GM23248 (cell line): ENCODE data around the gene STRIT1. TPM values are rescaled to one million over a fixed set of nuclear protein-coding genes. Genes with fewer than 3 reads are reported as not detected.

Experiments used
- DNase-seq: peaks from one replicate; pipeline ENCODE4 v3.0.0-alpha.2; 2015
- H2AFZ ChIP-seq: fragments of 200-600 bp; sonication (generic); 2 replicates; pipeline ENCODE4 v1.6.1; 2016; ENCODE audit warnings: antibody characterized with exemption
- H3F3A ChIP-seq: fragments of 200-600 bp; sonication (generic); 2 replicates; pipeline ENCODE4 v1.6.1; 2016; ENCODE audit warnings: mild to moderate bottlenecking, antibody characterized with exemption, mixed run types; ENCODE audit not compliant: insufficient read depth
- H3K27ac ChIP-seq: fragments of 200-600 bp; sonication (generic); 2 replicates; pipeline ENCODE4 v1.5.1; 2016; ENCODE audit warnings: mild to moderate bottlenecking
- H3K27me3 ChIP-seq: fragments of 200-600 bp; sonication (generic); replicated peaks from 2 replicates; pipeline ENCODE4 v1.6.1; 2016; ENCODE audit warnings: mild to moderate bottlenecking; ENCODE audit not compliant: insufficient read depth
- H3K36me3 ChIP-seq: fragments of 200-600 bp; sonication (generic); 2 replicates; pipeline ENCODE4 v1.6.1; 2016; ENCODE audit warnings: low read depth, mild to moderate bottlenecking
- H3K4me1 ChIP-seq: fragments of 200-600 bp; sonication (generic); 2 replicates; pipeline ENCODE4 v1.6.1; 2016; ENCODE audit warnings: mild to moderate bottlenecking; ENCODE audit not compliant: insufficient read depth
- H3K4me2 ChIP-seq: fragments of 200-600 bp; sonication (generic); one replicate; pipeline ENCODE4 v1.6.1; 2016; ENCODE audit warnings: mild to moderate bottlenecking; ENCODE audit not compliant: unreplicated experiment
- H3K4me3 ChIP-seq: fragments of 200-600 bp; sonication (generic); 2 replicates; pipeline ENCODE4 v1.5.1; 2016; ENCODE audit warnings: mild to moderate bottlenecking
- H3K79me2 ChIP-seq: fragments of 200-600 bp; sonication (generic); 2 replicates; pipeline ENCODE4 v1.6.1; 2016; ENCODE audit warnings: mild to moderate bottlenecking; ENCODE audit not compliant: insufficient read depth
- H3K9ac ChIP-seq: fragments of 200-600 bp; sonication (generic); 2 replicates; pipeline ENCODE4 v1.6.1; 2016; ENCODE audit warnings: mild to moderate bottlenecking
- H3K9me2 ChIP-seq: fragments of 200-600 bp; sonication (generic); 2 replicates; pipeline ENCODE4 v1.6.1; 2016; ENCODE audit warnings: mixed run types, mild to moderate bottlenecking, moderate library complexity; ENCODE audit not compliant: insufficient read depth
- H3K9me3 ChIP-seq: fragments of 200-600 bp; sonication (generic); one replicate; pipeline ENCODE4 v1.6.1; 2017; ENCODE audit warnings: low read depth
- H4K20me1 ChIP-seq: fragments of 200-600 bp; sonication (generic); 2 replicates; pipeline ENCODE4 v1.6.0; 2016; ENCODE audit not compliant: insufficient read depth
- EZH2 ChIP-seq: fragments of 200-600 bp; sonication (generic); IDR thresholded peaks from 2 replicates; pipeline ENCODE4 v1.6.1; 2018; ENCODE audit warnings: antibody characterized with exemption, mild to moderate bottlenecking; ENCODE audit not compliant: insufficient read depth, poor library complexity, severe bottlenecking
- EZH2phosphoT487 ChIP-seq: fragments of 200-600 bp; sonication (generic); IDR thresholded peaks from 2 replicates; pipeline ENCODE4 v1.6.1; 2018; ENCODE audit warnings: antibody characterized with exemption, moderate library complexity, mild to moderate bottlenecking, low read depth; ENCODE audit not compliant: insufficient read depth
- WGBS, 2 experiments: methylation state at CpG; one replicate each; pipeline ENCODE4 v1.1.6; 2015 to 2017; ENCODE audit warnings: low lambda C conversion rate in 2 of 2, low coverage in 1 of 2; ENCODE audit errors: missing lambda C conversion rate in 2 of 2; 5-methylcytosine and 5-hydroxymethylcytosine counted together
- in situ Hi-C: fragments of 300-500 bp; cut with MboI; formaldehyde crosslinking; loops from 2 replicates; pipeline ENCODE4 v1.15.0; 2020
- polyA plus RNA-seq: library from polyadenylated mRNA; unstranded; fragments of >200 nt; fragmentation: Nextera tagmentation; extraction: Ambion mirVana; gene quantifications from 2 replicates; pipeline ENCODE4 v1.2.1, GENCODE V29; 2016
- total RNA-seq: library from RNA; depleted of rRNA; stranded (reverse); fragments of >200 nt; shearing (Covaris generic); gene quantifications from 2 replicates; pipeline ENCODE4 v1.2.3, GENCODE V29; 2014

The STRIT1 gene
- total and polyA plus RNA-seq, 2 experiments from 2014 or later = not detected

DNA sequence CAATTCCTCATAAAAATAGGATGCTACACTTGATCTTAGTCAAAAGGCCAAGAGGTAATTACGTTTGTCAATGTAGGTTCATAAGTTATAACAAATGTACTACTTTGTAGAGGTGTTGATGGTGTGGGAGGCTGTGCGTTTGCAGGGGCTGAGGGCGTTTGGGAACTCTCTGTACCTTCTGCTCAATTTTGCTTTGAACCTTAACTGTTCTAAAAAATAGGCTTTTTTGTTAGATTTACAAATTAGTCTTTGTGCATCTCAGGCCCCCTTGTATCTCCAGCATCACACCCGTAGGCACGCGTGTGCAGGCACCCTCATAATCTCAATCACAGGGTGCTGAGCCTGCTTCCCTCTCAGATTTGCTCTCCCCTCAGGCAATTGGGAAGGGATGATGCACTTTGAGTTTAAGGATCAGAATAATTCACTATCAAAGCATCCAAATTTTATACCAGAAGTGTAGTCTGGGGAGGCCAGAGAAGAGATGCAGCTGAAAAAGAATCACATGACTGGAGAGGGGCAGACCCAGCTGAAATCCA is 36.1 kb upstream of the STRIT1 start:
- Histone ChIP-seq H3K9me2 (no peaks in the 10 kb centered on the region), H3K27me3 (no peaks in the 10 kb centered on the region), H3K36me3 (no peaks in the 10 kb centered on the region), H3K4me2 (no peak overlapping the region), H4K20me1 (no peaks in the 10 kb centered on the region), H3K27ac (no peak overlapping the region), H2AFZ (no peak overlapping the region), H3K4me3 (no peak overlapping the region), H3F3A (no peaks in the 10 kb centered on the region), H3K9ac (no peak overlapping the region), H3K4me1 (no peaks in the 10 kb centered on the region), H3K9me3 (no peaks in the 10 kb centered on the region), H3K79me2 (no peaks in the 10 kb centered on the region)
- TF ChIP-seq EZH2phosphoT487 (no peak), EZH2 (no peak)
- 78 to 86% methylated on average over 6 of the region's 6 CpGs for WGBS, 2 experiments
- no peak for DNase-seq
- in situ Hi-C loops = loop anchor here (10.0 kb wide), 2 partner anchors 375 to 565 kb away; no protein-coding TSS in a partner anchor

DNA sequence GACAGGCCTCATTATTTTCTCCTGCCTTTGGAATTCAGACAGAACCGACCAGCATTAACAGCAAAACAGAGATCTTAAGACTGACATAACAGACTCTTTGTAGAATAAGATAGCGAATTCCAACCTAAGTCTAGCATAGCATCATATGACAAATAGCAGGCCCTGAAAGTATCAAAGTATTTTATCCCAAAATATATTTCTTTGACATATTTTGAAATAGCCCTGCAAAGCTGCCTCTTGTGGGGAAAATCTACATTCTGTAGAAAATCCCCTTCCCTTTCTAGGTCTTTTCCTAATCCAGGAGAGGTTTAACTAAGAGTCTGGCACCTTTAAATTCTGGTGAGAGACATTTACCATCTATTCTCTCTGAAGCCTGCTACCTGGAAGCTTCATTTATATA is 34.4 kb upstream of the STRIT1 start:
- Histone ChIP-seq H4K20me1 (no peaks in the 10 kb centered on the region), H3K4me2 (no peak overlapping the region), H3K27me3 (no peaks in the 10 kb centered on the region), H3K79me2 (no peaks in the 10 kb centered on the region), H3K4me3 (no peak overlapping the region), H2AFZ (no peak overlapping the region), H3K9ac (no peak overlapping the region), H3K4me1 (no peaks in the 10 kb centered on the region), H3F3A (no peaks in the 10 kb centered on the region), H3K9me3 (no peaks in the 10 kb centered on the region), H3K36me3 (no peaks in the 10 kb centered on the region), H3K27ac (no peak overlapping the region), H3K9me2 (no peaks in the 10 kb centered on the region)
- DNase-seq = no peak
- in situ Hi-C loops = loop anchor here (10.0 kb wide), 2 partner anchors 373 to 563 kb away; no protein-coding TSS in a partner anchor
- TF ChIP-seq EZH2phosphoT487 (no peak), EZH2 (no peak)
- 91 to 97% methylated on average over 2 of the region's 2 CpGs for WGBS, 2 experiments

DNA sequence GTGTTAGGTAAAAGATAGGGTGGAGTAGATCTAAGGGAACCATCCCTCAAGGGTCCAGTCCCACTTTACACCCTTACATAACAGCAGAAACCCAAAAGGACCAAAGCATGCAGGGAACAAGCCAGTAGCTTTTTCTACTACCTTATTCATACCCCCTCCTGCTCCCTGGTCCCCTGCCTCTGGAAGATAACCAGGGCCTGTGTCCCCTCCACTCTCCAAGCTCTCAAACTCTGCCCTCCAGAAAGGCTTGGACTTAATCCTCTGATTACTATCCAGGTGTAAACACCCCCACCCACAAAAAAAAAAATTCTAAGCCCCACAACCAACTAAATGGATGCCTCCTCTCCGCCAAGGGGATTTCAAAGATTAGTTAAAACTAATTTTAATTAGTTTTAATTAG is 33.9 kb upstream of the STRIT1 start:
- TF ChIP-seq EZH2phosphoT487 (no peak), EZH2 (no peak)
- Histone ChIP-seq H3K9me2 (no peaks in the 10 kb centered on the region), H2AFZ (no peak overlapping the region; the same call in 1 of the 2 replicates), H3K79me2 (no peaks in the 10 kb centered on the region), H3F3A (no peaks in the 10 kb centered on the region), H3K4me2 (no peak overlapping the region), H4K20me1 (no peaks in the 10 kb centered on the region), H3K9ac (no peak overlapping the region), H3K27me3 (no peaks in the 10 kb centered on the region), H3K4me3 (no peak overlapping the region), H3K27ac (no peak overlapping the region), H3K9me3 (no peaks in the 10 kb centered on the region), H3K36me3 (no peaks in the 10 kb centered on the region), H3K4me1 (no peaks in the 10 kb centered on the region)
- in situ Hi-C loops = loop anchor here (10.0 kb wide), 2 partner anchors 373 to 563 kb away; no protein-coding TSS in a partner anchor
- DNase-seq = no peak
- WGBS, 2 experiments = 92 to 100% methylated on average over 1 of the region's 1 CpG

DNA sequence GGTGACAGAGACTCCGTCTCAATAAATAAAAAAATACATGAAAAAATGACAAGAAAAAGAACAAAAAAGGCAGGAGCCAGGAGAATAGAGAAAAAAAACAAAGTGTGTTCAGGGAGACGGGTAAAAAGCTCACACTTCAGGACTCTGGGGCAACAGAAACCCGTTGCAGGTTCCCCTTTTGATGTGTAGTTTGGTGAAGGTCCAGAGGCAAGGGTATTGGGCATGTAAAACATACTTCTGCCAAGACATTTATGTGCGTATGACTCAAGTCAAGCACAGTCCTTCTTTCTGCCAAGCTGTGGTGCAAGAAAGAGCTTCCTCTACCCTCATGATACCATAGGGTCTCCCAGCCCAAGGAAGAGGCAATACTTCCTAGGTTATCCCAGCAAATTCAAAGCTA is 33.4 kb upstream of the STRIT1 start:
- no peak overlapping the region for H3K27ac ChIP-seq
- no peaks in the 10 kb centered on the region for H3K27me3 ChIP-seq
- H3K9me2 ChIP-seq = no peaks in the 10 kb centered on the region
- H3K9me3 ChIP-seq = no peaks in the 10 kb centered on the region
- no peaks in the 10 kb centered on the region for H3K4me1 ChIP-seq
- H3K9ac ChIP-seq = no peak overlapping the region
- no peaks in the 10 kb centered on the region for H3K79me2 ChIP-seq
- DNase-seq = peak; percentile 12
- WGBS, 2 experiments = 73 to 84% methylated on average over 4 of the region's 4 CpGs
- no peaks in the 10 kb centered on the region for H3F3A ChIP-seq
- H3K4me3 ChIP-seq = no peak overlapping the region
- no peaks in the 10 kb centered on the region for H4K20me1 ChIP-seq
- in situ Hi-C loops = loop anchor here (10.0 kb wide), 2 partner anchors 372 to 562 kb away; no protein-coding TSS in a partner anchor
- H3K36me3 ChIP-seq = no peaks in the 10 kb centered on the region
- no peak for TF ChIP-seq EZH2phosphoT487
- TF ChIP-seq EZH2 = no peak
- no peak overlapping the region; the same call in 1 of the 2 replicates for H2AFZ ChIP-seq
- no peak overlapping the region for H3K4me2 ChIP-seq

DNA sequence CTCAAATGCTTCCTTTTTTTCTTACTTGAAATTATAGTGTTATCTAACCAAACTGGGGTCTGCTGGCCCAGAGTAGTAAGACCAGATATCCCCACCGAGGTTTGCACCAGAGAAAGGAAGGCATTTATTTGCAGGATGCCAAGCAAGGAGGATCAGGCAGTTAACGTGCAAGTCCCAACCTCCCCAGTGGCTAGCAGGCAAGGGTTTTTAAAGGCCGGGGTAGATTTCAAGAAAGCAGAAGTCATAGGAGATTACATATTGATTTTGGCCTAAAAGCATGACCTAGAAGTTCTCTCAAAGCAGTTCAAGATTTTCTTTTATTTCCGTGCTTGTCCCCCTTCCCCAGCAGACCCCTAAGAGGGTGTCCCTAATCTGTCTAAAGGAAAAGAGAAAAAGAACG is 32.8 kb upstream of the STRIT1 start:
- Histone ChIP-seq H3F3A (no peaks in the 10 kb centered on the region), H3K9me2 (no peaks in the 10 kb centered on the region), H3K4me2 (no peak overlapping the region), H3K27ac (no peak overlapping the region), H3K4me1 (no peaks in the 10 kb centered on the region), H3K9me3 (no peaks in the 10 kb centered on the region), H4K20me1 (no peaks in the 10 kb centered on the region), H3K79me2 (no peaks in the 10 kb centered on the region), H3K36me3 (no peaks in the 10 kb centered on the region), H3K27me3 (no peaks in the 10 kb centered on the region), H3K4me3 (no peak overlapping the region), H2AFZ (no peak overlapping the region), H3K9ac (no peak overlapping the region)
- WGBS, 2 experiments = 85 to 87% methylated on average over 4 to 5 of the region's 5 CpGs
- DNase-seq = no peak
- no peak for TF ChIP-seq EZH2
- no peak for TF ChIP-seq EZH2phosphoT487
- in situ Hi-C loops = loop anchor here (10.0 kb wide), 2 partner anchors 371 to 561 kb away; no protein-coding TSS in a partner anchor
